SU-DHL-6 (cell line): ENCODE results near the gene PLEKHA8.

ENCODE experiments used
- EZH2phosphoT487 ChIP-seq: fragments of 200-600 bp; sonication (generic), shearing (Covaris generic); conservative IDR thresholded peaks from 2 replicates; pipeline ENCODE4 v1.6.1; 2018; ENCODE audit warnings: mild to moderate bottlenecking, antibody characterized with exemption, low read length, moderate library complexity, mixed read lengths
- TF ChIP-seq, protein P1 (sequence below): fragments of 200-600 bp; sonication (generic); IDR thresholded peaks from one replicate; pipeline ENCODE4 v1.5.1; 2017; ENCODE audit warnings: antibody characterized with exemption, mild to moderate bottlenecking, low read length, moderate library complexity; ENCODE audit not compliant: insufficient read depth, poor library complexity, severe bottlenecking

DNA sequence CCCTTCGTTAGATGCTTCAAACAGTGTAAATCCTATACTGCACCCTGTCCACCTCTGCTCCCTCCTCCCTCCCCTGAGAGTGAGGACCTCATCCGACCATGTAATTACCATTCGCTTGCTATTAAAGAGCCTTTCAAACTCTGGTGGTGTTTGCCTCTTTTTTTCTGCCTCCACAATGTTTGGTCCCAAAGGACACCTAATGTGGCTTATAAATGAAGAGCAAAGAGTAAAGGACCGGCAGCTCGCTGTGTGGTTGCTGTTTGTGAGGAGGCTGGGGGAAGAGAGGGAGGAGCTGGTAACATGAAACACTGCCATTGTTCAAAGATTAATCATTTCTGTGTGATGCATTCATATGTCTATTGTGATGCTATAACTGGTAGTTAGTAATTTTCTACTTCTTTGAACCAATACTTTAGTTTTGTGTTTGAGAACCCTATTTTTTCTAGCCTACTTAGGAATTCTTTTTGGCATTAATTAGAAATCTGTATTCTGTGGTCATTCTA lies 134.5 kb downstream of the PLEKHA8 start:
- TF ChIP-seq, protein P1, sequence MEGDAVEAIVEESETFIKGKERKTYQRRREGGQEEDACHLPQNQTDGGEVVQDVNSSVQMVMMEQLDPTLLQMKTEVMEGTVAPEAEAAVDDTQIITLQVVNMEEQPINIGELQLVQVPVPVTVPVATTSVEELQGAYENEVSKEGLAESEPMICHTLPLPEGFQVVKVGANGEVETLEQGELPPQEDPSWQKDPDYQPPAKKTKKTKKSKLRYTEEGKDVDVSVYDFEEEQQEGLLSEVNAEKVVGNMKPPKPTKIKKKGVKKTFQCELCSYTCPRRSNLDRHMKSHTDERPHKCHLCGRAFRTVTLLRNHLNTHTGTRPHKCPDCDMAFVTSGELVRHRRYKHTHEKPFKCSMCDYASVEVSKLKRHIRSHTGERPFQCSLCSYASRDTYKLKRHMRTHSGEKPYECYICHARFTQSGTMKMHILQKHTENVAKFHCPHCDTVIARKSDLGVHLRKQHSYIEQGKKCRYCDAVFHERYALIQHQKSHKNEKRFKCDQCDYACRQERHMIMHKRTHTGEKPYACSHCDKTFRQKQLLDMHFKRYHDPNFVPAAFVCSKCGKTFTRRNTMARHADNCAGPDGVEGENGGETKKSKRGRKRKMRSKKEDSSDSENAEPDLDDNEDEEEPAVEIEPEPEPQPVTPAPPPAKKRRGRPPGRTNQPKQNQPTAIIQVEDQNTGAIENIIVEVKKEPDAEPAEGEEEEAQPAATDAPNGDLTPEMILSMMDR, result no peak
- TF ChIP-seq EZH2phosphoT487, result no peak
